Stimulated activated CD4-positive, alpha-beta T cell treated with anti-CD3 and anti-CD28 coated beads, Interleukin-2, amount 100 ng/mL, for 24 hours (primary cell): Measurements from ENCODE around the gene CBX2.

ENCODE experiments used
- DNase-seq, 2 donors: peaks; one replicate each; pipeline ENCODE4 v3.0.0-alpha.2; 2020

CBX2 gene

DNA sequence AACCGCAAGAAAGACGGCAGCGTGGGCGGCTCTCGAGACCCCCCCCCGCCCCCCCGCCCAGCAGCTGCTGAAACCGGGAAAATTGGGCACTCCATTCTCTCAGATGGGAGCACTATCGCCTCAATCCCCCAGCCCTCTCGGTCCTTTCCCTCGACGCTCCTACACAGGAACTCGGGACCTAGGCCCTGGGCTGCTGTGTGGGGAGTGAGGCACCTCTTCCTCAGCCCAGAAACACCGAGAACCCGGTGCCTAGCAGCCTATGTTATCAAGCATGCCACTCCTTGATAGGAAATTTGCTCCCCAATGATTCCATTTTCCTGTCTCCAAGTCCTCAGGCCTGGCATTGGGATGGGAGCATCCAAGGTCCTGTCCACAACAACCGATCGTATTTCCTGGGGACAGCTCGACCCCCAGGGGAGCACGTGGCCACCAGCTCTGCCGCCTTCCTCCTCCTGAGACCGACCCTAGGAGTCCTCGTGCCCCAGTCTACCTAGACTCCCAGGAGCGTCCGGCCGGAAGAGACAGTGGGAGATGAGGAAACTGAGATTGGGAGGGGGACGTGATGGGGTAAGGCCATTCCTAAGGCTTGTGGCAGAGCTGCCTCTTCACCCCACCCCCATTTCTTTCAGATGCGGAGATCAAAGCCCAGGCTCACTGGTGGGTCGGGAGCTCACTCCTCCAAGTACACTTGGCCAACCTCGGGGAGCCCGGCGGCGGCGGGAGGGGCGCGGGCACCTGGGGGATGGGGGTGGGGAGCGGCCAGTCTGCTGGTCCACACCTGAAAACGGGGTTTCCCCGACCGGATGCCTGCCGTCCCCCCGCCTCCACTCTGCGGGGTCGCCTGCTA, 36.4 kb downstream of the CBX2 start:
- no peak for DNase-seq

DNA sequence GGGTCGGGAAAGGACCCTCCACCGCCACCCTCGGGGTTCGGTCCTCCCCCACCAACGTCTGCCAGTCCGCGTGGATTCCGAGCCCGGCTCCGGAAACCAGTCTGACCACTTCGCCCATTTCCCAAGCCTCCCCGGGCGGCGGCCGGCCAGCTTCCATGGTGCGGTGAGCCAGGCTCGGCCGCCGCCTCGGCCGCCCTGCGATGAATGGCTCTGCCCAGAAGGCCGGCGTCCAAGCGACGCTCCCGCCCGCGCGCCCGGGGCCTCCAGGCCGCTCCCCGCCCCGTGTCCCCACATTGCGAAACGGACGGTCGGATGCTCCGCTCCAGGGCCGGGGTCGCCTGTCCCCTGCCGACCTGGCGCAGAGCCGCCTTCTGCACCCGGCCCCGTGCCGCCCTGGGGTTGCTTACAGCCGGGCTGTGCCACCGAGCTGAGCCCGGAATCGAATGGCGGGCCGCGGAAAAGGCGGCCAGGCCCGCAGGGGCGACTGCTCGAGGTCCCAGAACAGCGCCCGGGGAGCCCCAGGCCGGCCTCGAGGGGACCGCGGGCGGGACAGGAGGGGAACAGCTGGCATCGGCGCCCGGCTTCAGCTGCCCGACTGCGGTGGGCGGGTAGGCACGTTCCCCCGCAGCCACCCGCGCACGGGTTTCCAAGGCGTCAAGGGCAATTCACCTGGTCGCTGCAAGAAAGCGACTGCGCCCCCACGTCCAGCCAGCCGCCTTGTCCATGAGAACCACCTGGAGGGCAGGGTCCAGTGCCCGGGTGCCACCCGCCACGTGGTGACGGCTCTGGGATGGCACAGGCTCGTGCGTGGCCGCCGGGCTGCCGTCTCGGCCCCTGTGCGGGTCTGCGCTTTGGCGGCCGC, 37.3 kb downstream of the CBX2 start:
- DNase-seq: no peak

DNA sequence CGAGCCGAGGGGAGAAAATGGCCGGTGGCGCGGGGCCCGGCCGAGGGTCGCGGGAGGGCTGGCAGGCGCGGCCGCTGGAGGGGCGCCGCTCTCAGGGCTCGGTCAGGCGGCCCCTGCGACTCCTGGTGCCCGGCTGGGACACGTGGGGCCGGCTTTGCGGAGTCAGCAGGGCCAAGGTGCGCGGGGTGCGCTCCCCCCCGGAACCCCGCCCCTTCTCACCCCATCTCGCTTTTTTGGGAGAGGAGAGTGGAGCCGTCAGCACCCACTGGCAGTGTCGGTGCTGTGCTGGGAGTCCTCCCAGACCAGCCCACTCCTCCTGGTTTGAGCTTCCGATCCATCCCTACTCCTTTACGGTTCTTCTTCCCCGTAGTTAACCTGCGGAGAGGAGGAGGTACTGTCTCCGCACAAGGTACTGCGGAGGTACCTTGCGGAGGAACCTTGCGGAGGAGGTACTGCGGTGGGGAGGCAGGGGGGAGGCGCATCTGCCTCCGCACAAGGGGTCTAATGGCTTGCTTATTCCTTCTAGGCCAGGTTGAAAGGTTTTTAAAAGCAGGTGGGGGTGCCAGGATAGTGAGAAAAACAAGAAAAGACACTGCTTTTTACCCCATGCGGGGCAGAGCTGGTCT, 38.0 kb downstream of the CBX2 start:
- no peak for DNase-seq

DNA sequence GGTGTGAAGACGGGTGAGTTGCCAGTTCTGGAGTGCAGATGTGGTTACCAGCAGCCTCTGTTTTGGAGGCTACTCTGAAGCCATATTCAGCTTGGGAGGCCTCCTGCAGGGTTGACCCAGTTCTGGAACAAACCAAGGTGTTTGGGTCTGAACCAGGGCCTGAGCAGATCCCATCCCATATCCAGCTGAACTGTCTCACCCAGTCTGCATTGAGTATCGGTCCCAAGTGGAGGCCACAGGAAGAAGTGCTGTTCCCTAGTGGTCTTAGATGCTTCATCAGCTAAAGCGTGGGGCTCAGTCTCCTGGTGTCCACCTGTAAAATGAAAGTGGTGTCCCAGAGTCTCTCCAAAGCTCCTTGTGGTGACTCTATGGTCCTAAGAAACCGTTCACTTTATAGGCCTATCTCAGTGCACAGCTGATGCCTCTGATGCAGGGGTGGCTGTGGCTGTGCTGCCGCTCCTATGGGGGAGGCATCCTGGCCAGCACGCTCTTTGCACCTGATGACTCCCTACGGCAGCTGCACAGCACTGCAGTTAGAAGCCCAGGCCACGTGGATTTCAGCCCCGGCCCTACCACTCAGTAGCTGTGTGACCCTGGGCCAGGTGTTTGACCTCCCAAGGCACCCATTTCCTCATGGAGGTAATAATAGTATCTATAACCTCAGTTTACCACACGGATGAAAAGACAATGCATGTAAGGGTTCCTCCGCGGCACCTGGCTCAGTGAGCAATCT, 40.2 kb downstream of the CBX2 start:
- DNase-seq: no peak

DNA sequence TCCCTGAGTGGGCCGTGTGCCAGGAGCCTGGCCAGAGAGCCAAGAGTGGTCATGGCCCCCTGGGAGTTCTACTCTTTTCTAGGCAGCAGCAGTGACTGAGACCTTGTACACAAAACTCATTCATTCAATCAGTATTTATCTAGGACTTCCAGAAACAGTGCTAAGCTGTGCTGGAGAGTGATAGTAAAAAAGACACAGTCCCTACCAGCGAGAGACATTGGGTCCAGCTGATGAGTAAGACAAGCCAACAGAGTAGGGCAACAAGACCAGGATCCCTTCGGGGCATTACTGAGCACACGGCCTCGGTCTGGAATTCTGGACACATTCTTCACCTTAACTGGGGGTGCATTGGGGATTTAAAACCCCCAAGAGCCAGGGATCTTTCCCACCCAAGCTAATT, 41.1 kb downstream of the CBX2 start:
- DNase-seq: no peak

DNA sequence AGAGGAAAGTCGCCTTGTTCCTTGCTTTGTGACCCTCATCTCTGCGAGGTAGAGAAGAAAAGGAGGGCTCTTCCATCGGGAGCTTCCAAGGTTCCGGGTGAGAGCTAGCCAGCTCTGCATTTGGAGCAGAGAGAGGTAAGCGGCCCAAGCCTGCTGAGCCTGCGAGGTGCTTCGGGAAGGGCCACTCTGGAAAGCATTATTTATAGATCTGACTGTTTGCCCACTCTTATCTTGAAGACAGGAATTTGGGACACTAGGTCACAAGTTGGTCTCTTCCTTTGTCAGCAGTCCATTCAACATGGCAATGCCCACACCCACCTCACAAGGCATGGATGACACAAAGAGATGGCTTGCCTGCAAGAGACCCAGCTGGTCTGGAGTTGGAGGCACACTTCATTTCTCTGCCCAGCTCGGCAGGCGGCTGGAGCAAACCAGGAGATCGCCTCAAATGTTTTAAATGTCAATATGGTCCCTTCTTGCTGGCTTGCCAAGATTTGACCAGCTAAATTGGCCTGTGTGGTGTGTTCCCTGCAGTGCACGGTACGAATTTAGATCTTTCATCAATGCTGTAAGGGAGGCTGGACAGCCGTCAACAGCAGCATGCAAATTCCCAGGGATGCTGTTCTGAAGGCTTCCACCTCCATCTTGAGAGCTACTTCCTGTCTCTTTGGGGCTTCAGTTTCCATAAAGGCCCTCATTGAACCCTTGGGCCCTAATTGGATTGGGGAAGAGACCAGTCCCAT, 41.8 kb downstream of the CBX2 start:
- DNase-seq: no peak

DNA sequence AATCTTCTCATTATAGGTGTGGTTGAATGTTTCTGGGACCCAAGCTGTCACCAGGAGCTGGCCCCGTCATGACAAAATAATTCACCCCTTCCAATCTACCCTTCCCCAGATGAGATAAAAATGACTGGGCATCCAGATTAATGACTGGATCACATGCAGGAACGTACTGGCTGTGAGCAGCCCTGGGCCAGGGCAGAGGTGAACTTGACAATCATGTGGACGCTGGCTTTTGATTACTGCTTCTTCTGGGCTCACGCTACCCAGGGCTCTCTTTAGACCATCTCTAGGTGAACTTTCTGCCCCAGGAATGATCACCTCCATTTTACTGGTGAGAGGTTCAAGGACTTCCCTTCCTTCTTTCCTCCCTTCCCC, 43.0 kb downstream of the CBX2 start:
- DNase-seq: no peak

DNA sequence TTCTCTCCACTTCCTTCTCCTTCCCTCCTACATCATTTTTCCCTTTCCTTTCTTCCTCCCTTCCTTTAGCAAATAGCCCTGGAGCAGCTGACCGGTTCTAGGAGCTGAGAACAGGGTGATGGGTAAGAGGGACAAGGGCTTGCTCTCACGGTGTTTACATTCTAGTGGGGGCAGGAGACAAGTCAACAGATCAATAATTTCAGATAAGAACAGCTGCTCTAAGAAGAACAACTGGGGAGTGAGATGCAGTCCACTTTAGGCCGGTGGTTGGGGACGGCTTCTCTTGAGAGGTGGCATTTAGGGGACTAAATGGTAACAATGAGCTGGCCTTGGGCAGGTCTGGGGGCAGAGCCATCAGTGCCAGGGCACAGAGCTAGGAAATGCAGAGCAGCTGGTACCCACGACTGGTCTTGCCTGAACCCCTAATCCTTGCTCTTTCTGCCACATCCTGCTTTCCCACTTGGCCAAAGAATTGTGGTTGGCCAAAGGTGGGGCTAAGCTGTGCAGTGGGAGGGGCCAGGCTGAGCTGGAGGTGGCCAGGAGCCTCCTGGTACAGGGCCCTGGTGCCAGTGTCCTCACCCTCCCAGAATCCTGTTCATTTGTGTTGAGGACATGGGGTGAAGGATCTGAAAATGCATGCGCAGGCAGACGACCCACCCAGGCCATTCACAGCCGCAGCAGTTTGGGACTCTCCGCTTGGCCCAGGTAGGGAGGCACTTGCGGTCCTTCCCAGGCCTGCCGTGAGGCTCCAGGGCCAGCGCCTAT, 43.6 kb downstream of the CBX2 start:
- no peak for DNase-seq

DNA sequence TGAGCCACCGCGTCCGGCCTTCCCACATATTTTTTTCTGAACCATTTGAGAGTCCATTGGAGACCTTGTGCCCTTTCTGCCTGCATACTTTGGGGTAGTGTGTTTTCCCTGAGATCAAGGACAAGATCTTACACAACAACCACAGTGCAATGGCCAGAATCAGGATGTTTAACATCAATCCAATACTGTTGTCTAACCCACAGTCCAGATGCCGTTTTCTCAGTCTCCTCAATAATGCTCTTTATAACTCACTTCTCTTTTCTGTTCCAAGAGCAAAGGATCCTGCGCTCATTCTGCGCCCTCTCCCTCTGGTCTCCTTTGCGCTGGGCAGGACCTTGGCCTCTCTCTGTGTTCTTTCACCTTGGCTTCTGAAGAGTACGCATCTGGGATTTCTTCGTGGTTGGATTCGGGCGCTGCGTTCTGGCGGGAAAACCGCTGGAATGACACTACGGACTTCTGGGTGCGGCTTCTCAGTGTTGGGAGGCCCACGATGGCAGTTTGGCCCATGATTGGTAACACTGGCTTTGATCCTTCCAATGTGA, 44.7 kb downstream of the CBX2 start:
- no peak for DNase-seq

DNA sequence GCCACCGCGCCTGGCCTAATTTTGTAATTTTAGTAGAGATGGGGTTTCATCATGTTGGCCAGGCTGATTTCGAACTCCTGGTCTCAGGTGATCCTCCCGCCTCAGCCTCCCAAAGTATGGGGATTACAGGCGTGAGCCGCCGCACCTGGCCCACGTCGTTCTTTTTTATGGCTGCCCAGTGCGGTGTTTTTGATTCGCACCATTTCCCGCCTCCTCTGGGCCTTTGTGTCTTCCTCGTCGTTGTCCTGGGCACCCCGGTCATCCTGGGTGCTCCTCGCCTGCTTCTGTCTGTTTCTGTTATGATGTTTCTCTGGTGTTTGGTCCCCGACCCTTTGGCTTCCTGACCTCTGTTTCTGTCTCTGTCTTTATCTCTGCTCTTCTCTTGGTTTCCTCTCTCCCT, 46.3 kb downstream of the CBX2 start:
- DNase-seq: no peak

DNA sequence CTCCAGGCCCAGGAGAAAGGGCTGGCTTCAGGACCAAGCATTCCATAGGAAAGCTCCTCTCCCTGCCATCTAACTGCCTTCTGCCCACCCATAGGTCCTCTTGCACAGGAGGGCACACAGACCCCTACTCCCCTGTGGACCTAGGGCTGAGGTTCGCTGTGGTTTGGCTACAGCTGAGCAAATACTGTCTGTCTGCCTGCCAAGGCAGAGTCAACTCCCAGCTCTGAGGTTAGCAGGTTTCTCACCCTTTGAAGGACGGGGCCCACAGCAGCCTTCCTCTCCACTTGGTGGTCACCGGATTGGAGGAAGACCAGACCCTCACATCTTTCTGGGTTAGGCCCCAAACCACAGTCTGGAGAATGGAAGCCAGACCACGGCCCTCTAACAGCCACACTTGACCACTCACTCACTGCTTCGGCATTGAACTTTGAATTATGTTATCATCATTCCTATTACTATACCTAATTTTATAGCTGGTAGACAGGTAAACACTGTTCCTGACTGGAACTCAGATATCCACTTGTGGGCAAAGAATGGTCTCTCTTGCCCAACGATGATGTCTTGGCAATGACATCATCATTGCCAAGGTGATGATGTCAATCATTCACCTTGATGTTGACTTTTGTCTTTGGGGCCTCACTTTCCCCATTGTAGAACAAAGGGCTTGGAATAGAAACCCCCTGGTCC, 47.1 kb downstream of the CBX2 start:
- no peak for DNase-seq

DNA sequence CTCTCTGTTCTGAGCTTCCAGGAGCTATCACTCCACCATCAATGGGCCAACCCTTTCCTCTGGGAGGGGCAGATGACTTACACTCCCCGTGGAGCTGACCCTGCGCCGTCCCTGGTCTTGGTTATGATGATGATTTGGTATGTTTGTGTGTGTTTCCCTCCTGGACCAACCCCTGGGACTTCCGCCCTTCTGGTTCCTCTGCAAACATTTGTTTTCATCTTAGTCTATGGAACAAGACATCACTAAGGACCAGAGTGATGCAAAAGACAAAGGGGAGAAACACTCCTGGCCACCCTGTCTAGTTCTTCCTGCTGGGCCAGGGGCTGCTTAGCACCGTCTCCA, 47.6 kb downstream of the CBX2 start:
- no peak for DNase-seq

DNA sequence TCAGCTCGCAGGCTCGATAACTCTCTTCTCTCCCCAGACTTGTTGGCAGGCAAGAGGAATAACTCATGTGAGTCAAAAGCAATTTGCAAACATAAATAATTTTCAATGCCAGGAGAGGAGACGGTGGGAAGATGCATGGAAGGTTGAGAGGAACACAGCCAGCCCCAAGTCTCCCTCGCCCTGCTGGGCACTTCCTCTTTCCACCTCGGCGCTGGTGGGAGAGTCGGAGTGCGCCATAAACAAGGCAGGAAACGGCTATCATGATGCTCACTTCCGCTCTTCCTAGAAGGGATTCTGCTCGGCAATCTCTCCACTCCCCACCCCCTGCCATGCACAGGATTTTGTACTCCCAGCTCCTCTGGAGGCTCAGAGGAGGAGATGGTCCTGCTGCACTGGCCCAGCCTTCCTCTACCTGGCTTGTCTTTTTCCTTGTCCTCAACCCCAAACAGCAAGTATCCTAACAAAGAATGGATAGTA, 48.3 kb downstream of the CBX2 start:
- no peak for DNase-seq

DNA sequence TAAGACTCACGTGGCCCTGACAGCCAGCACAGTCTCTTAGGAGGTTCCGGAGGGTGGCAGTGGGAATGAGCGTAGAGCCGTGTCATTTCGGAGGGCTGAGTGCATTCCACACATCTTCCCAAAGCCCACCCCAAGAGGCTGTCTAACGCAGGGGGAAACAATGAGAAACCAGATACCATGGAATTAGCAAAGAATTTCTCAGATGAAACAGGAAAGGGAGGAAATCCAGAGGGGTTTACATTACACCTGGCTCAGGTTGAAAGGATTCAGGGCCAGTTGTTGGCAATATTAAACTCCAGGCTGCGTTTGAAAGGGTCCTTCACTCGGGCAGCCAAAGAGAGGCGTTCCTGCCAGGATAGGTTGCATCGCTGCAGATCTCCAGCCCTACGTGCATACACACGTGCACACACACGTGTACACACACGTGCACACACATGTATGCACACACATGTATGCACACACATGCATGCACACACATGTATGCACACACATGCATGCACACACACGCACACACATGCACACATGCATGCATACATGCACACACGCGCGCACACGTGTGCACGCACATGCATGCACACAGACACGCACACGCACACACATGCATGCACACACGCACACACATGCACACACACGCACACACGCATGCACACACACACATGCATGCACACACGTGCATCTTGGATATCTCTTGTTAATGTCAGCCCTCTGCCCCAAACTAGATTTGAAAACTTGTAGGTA, 49.1 kb downstream of the CBX2 start:
- no peak for DNase-seq

DNA sequence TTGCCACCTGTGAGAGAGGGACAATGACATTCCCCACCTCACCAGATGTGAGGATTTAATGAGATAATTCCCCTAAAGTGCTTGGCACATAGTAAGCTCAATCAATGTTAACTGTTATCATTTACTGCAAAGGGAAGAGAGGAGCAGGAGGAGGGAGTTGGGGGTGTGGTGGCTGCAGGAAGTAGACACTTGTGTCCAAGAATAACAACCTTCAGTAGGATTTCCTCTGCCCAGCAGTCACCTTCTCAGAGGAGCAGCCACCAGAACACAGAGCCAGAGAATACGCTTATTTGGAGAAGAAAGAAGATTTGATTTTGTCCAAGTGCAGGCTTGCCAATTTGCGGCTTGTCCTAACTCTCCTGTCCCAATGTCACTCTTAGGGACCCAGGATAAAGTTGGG, 51.1 kb downstream of the CBX2 start:
- DNase-seq: no peak

DNA sequence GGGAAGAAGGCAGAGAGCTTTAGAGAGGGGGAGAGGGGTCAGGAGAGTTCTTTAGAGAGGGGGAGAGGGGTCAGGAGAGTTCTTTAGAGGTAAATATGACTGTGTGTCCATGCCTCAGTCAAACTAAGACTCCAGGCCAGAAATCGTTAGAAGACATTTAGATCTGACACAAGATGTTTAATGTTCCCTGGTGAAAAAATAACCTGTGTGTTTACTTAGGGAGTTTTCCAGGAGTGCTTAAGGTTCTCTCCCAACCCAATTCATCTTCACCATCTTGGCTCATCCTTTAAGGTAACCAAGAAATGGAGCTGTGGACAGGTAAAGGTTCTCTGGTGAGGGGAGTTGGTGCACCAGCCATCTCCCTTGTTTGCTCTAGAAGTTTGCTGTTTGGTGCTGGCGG, 51.5 kb downstream of the CBX2 start:
- DNase-seq: no peak

DNA sequence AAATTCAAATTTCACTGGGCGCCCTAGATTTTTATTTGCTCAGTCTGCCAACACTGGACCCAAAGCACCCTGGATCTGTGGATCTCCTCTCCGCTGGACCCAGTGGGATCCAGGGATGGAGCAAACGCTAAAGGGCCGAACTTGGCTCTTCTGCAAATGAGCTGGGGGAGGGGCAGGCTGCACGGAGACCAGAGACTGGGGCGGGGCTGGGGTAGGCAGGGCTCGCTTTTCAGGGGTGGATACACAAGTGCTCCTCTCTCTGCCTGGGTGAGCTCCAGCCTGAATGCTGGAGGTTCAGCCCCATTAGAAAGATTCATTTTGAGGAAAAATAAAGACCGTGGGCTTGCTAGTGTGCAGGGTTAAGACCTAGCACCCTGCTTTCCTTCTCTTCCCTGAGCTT, 52.4 kb downstream of the CBX2 start:
- no peak for DNase-seq

DNA sequence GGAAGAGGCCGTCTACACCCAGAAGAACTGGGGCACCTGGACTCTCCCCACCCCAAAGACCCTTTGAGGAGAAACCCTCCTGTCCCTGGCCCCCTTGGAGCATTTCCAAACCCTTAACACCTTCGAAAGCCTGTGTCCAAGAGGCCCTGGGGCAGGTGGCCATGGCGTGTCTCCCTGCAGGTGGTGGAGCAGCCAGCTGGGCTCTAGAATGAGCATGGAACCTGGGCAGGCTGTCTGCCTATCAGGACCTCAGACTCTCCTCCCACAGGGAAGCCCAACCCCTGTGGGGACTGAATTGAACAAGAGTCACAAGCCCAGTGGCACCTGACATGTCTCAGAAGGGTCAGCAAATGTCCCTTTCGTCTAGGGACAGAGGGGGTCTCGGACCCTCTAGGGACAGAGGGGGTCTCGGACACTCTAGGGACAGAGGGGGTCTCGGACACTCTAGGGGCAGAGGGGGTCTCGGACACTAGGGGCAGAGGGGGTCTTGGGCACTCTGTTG, 52.9 kb downstream of the CBX2 start:
- no peak for DNase-seq
